ENCODE results near the gene ARHGEF4.

The ARHGEF4 gene

DNA sequence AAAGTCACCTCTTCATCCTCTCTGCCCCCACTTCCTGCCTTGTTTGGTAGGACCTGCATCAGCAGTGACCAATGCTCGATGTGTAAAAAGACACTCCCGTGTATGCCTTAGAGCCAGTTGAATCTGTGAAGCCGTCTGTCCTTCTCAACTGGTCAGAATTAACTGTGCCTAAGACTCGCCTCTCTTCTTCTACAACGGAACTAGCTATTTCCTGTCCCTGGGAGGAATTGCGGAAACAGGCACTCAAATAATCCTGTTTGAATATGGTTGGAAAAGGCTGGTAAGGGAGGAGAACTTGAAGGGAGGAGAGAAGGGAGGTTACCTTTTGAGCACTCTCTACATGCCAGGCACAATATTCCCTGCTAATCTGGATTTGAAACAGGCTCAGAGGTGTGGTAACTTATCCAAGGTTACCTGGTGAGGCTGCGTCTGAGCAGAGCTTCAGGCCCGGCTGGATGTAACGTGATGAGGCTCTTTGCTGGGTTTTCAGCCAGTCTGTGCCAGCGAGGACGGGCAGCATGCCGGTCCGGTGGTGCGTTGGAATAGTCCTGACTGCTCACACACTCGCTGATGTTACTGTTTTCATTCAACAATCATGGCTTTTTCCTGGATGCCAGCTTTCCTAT, 129.5 kb downstream of the ARHGEF4 start:
- no peak overlapping the region for H3K4me3 ChIP-seq (ENCODE audit: low read length)
- TF ChIP-seq, protein P1, sequence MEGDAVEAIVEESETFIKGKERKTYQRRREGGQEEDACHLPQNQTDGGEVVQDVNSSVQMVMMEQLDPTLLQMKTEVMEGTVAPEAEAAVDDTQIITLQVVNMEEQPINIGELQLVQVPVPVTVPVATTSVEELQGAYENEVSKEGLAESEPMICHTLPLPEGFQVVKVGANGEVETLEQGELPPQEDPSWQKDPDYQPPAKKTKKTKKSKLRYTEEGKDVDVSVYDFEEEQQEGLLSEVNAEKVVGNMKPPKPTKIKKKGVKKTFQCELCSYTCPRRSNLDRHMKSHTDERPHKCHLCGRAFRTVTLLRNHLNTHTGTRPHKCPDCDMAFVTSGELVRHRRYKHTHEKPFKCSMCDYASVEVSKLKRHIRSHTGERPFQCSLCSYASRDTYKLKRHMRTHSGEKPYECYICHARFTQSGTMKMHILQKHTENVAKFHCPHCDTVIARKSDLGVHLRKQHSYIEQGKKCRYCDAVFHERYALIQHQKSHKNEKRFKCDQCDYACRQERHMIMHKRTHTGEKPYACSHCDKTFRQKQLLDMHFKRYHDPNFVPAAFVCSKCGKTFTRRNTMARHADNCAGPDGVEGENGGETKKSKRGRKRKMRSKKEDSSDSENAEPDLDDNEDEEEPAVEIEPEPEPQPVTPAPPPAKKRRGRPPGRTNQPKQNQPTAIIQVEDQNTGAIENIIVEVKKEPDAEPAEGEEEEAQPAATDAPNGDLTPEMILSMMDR (IDR thresholded peaks at IDR 0.05; ENCODE audit: insufficient read depth, low read depth, low read length, missing control alignments) = no peak
- no peak for DNase-seq (ENCODE audit: low read depth)

DNA sequence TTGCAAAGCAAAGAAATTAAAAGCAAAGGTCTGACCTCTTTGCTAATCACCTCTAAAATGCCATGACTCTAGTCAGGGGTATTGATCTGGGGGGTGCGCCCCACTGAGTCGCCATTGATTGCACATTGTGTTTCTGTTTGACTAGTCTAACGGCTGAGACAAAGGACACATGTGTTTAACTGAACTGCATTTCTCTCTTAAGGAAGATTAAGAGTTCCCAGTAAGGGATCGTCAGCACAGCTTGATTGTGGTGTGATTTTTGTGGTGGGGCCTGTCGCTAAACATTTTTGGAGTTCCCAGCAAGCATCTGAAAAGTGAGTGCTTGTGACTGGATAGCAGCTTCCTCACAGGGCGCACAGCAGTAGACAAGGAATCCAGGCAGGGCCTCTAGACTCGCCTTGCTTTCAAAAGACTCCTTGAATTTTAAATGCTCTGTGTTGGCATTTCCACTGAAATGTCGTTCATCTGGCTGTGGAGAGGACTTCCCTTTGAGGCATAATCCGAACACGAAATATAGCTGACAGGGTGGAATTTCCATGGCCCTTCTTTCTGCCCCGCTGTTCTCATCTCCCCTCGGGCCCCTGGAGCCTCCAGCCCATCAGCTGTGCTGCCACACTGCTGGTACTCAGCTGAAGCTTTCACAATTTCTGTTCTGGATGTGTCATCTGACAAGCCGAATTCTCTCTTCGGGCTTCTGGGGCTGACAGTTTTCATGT, 130.2 kb downstream of the ARHGEF4 start:
- no peak for DNase-seq (ENCODE audit: low read depth)
- H3K4me3 ChIP-seq (ENCODE audit: low read length) = no peak overlapping the region
- TF ChIP-seq, protein P1 (IDR thresholded peaks at IDR 0.05; ENCODE audit: insufficient read depth, low read depth, low read length, missing control alignments) = no peak

DNA sequence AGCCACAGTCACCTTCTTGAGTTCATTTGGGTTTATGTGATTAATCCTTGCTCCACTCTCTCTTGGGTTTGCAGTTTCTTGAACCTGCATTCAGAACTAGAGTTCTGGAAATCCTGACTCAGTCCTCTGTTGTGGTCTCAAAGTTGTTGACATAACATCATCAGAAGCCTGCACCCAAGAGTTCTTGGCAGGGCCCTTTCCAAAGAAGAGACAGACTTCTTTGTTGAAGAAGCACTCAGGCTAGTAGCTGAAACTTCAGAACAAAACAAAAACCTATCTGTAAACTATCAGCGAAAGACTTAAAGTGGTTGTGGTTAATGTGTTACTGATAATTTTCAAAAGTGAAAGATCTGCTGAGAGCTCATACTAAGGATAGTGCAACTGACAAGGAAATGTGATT, 135.7 kb downstream of the ARHGEF4 start:
- peak; percentile 21 for DNase-seq (ENCODE audit: low read depth)
- TF ChIP-seq, protein P1 (IDR thresholded peaks at IDR 0.05; ENCODE audit: insufficient read depth, low read depth, low read length, missing control alignments) = no peak
- H3K4me3 ChIP-seq (ENCODE audit: low read length) = no peak overlapping the region

DNA sequence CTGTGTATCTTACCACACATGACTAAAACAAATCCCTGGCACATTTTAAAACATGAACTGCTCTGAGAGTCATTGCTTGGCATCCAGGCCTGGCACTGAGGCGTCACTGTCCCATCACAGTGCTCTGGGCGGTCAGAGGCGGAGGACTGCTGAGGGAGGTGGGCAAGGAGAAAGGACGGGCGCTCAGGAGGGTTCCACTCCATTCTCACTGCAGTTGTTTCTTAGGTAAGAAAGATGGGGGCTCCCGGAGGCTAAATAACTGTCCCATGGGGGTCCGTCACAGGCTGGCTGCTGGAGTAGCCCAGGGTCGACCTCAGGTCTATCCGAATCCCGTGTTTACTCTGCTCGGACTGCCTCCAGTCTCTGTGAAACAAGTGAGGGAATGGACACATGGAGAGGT, 139.0 kb downstream of the ARHGEF4 start:
- TF ChIP-seq, protein P1 (IDR thresholded peaks at IDR 0.05; ENCODE audit: insufficient read depth, low read depth, low read length, missing control alignments) = no peak
- no peak for DNase-seq (ENCODE audit: low read depth)
- H3K4me3 ChIP-seq (ENCODE audit: low read length) = no peak overlapping the region

DNA sequence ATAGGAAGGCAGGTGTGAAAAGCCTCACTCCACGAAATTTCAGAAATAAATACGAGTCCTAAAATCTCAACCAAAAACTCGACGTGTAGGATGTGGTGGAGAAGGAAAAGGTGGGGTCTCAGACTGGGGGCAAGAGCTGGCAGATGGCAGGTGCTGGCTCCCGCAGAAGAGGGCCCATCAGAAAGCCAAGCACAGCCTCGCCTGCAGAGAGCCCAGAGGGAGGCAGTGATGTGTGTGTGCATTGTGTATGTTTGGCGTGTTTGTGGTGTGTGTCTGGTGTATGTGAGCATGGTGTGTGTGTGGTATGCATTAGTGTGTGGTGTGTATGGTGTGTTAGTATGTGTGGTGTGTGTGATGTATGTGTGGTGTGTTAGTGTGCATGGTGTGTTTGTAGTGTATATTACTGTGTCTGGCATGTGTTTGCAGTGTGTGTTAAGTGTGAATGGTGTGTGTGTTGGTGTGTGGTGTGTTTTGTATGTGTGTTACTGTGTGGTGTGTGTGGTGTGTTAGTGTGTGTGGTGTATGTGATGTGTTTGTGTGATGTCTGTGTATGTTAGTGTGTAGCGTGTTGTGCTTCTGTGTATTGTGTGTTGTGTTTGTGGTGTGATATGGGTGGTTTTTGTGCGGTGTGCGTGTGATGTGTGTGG, 140.0 kb downstream of the ARHGEF4 start:
- TF ChIP-seq, protein P1 (IDR thresholded peaks at IDR 0.05; ENCODE audit: insufficient read depth, low read depth, low read length, missing control alignments) = no peak
- H3K4me3 ChIP-seq (ENCODE audit: low read length) = no peak overlapping the region
- DNase-seq (ENCODE audit: low read depth) = no peak

DNA sequence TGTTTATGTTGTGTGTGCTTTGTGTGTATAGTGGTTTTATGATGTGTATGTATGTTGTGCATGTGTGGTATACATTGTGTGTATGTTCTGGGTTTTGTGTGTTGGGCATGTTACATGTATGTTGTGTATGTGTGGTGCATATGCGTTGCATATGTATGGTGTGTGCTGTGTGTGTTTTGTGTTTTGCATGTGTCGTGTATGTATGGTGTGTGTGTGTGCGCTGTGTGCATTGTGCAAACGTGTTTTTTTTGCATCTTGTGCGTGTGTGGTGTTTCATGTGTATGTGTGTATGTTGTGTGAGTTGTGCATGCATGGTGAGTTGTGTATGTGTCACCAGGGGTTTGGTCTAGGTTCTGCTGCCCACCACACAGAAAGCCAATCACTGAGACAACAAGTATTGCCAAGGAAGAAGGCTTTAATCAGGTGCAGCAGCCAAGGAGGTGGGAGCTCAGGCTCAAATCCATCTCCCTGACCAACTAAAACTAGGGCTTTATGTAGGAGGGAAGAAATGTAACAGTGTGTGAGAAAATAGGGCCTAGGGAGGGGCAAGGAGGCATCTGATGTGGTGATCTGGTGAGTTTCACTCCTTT, 140.8 kb downstream of the ARHGEF4 start:
- TF ChIP-seq, protein P1 (IDR thresholded peaks at IDR 0.05; ENCODE audit: insufficient read depth, low read depth, low read length, missing control alignments) = no peak
- DNase-seq (ENCODE audit: low read depth) = no peak
- no peak overlapping the region for H3K4me3 ChIP-seq (ENCODE audit: low read length)
